ENCODE results near the gene SHC2. TPM values are rescaled to one million over a fixed set of nuclear protein-coding genes. Genes with fewer than 3 reads are reported as not detected.
"Not testable (repeated sequence)": the region's sequence is repeated elsewhere in the genome, so short reads cannot be mapped to it uniquely, and the experiment has no call there.

Gene SHC2
- polyA plus RNA-seq, 1 donor, result 27.7 TPM

DNA sequence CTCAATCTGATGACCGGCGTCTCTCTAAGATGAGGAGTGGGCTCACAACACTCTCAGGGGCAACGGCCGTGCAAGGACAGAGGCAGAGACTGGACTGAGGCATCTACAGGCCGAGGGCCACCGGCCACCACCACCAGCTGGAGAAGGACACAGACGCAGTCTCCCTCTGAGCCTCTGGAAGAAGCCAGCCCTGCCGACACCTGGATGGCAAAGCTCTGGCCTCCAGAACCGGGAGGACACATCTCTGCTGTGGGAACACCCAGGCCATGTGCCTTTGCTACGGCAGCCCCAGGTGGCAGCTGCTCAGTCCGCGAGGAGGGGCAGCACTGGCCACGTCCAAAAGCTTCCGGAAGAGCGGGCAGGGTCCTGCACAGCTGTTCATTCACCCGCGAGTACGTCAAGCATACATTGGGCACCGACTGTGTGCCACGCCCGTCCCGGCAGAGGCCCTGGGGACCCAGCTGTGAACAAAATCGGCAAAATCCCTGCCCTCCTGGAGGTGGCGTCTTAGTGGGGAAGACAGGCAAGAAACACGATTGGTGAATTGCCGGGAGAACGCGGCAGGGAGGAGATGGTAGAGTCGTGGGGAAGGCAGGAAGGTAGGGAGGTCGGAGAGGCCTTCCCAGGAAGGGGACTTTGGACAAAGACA lies 69.0 kb downstream of the SHC2 start:
- DNase-seq, result no peak

DNA sequence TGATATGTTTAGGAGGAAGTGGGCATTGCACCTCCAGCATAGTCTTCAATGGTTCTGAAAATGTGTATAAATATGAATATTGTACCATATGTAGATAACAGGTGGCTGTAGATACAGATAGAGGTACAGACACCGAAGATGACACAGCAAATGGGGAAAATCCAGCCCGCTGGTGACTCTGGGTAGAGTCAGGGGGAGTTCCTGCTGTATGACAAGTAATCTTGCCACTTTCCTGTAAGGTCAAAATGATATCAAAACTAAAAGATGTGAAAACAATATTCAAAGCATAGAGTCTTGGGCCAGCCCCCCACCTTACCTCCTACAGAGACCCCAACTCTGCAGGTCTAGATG lies 69.7 kb downstream of the SHC2 start:
- no peak for DNase-seq

DNA sequence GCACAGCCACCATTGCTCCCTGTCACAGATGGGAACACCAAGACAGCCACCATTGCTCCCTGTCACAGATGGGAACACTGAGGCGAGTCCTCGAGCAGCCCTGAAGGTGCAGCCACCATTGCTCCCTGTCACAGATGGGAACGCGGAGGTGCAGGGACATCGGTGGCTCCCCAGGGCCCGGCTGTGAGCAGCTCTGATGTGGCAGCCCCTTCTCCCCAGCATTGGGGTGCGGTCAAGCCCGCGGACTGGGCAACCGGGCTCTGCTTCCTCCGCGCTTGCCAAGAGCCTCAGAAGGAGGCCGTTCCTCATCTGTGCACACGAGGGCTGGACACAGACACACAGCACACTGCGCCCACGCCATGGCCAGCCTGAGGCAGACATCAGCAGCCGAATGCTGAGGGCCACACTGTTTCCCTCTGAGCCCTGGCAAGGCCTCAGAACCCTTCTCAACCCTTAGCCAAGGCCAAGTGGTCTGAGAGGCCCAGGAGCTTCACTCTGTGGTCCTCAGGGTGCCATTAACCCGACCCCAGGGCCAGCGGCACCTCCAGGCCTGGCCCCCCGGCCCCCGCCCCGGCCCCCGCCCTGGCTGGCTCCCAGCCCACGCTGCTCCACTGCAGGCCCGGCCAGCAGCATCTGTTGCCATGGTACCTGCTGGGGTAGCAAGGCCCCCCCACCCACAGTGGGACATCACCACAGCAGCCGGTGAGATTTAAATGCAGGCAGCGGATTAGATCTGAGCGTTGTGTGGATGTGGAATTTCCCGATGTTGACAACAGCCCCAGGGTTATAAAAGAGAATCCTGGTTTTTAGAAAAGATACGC lies 70.2 kb downstream of the SHC2 start:
- DNase-seq, result no peak

DNA sequence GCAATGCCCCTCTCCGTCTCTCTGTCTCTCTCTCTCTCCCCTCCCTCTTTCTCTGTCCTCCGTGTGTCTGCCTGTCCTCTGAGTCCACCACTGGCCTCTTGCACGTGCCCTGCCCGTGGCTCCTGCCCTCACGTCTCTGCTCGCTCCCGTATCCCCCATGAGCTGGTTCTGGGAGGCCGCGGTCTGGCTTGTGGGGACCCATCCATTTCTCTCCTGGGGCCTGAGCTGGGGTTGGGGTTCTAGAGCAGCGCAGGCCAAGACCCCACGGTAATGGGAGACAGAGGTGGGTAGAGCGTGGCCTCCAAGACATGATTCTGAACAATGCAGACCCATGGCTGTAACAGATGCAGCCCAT lies 70.9 kb downstream of the SHC2 start:
- no peak for DNase-seq

DNA sequence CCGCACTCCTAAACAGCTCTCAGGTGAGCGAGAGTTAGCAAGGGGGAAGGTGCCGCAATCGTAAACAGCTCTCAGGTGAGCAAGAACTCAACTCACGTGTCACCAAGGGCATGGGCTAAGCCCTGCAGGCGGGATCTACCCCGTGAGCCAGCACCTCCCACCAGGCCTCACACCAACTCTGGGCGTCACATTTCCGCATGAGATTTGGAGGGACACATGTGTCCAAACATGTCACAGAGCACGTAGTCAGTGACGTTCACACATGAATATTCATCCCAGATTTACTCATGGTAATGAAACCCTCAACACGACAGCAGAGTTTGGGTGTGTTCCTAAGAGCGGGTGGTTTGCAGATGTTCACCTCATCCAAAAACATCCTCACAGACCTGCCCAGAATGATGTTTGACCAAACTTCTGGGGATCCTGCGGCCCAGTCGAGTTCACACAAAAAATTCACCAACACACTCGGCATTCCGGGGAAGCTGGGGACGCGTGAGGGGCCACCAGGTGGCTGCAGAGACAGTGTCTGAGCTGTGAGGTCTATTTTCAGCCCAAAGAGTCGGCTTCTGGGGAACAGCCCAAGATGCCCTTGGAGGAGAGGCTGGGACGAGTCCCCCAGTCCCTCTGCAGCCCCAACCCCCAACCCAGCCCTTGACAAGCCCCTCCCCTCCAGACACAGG lies 71.4 kb downstream of the SHC2 start:
- DNase-seq, result no peak

DNA sequence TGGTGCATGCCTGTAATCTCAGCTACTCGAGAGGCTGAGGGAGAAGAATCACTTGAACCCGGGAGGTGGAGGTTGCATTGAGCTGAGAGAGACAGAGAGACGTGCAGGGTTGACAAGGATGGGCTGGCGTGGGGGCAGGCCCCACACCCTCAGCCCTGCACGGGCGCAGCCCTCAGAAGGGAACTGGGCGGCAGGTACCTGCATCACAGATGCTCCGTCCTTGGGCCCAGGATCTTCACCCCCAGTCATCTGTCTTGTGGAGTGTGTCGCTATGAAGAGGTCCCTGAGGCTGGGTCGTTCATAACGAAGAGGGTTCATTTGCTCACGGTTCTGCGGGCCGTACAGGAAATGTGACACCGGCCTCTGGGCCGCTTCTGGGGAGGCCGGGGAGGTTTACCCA lies 72.1 kb downstream of the SHC2 start:
- no peak for DNase-seq

DNA sequence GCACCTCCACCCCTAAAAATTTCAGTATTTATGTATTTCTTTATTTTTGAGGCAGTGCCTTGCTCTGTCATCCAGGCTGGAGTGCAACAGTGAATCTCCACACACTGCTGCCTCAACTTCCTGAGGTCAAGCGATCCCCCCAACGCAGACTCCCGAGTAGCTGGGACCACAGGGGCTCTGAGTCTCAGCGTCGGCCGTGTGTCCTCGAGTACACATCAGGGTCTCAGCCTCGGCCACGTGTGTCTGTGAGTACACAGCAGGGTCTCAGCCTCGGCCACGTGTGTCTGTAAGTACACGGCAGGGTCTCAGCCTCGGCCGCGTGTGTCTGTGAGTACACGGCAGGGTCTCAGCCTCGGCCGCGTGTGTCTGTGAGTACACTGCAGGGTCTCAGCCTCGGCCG lies 73.1 kb downstream of the SHC2 start:
- DNase-seq, result no peak

DNA sequence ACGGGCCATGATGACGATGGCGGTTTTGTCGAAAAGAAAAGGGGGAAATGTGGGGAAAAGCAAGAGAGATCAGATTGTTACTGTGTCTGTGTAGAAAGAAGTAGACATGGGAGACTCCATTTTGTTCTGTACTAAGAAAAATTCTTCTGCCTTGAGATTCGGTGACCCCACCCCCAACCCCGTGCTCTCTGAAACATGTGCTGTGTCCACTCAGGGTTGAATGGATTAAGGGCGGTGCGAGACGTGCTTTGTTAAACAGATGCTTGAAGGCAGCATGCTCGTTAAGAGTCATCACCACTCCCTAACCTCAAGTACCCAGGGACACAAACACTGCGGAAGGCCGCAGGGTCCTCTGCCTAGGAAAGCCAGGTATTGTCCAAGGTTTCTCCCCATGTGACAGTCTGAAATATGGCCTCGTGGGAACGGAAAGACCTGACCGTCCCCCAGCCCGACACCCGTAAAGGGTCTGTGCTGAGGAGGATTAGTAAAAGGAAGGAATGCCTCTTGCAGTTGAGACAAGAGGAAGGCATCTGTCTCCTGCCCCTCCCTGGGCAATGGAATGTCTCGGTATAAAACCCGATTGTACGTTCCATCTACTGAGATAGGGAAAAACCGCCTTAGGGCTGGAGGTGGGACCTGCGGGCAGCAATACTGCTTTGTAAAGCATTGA lies 74.1 kb downstream of the SHC2 start:
- not testable (repeated sequence) for DNase-seq

DNA sequence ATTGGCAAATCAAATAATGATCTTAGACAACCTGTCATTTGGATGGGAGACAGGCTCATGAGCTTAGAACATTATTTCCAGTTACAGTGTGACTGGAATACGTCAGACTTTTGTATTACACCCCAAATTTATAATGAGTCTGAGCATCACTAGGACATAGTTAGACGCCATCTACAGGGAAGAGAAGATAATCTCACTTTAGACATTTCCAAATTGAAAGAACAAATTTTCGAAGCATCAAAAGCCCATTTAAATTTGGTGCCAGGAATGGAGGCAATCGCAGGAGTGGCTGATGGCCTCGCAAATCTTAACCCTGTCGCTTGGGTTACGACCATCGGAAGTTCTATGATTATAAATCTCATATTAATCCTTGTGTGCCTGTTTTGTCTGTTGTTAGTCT lies 74.6 kb downstream of the SHC2 start:
- not testable (repeated sequence) for DNase-seq

DNA sequence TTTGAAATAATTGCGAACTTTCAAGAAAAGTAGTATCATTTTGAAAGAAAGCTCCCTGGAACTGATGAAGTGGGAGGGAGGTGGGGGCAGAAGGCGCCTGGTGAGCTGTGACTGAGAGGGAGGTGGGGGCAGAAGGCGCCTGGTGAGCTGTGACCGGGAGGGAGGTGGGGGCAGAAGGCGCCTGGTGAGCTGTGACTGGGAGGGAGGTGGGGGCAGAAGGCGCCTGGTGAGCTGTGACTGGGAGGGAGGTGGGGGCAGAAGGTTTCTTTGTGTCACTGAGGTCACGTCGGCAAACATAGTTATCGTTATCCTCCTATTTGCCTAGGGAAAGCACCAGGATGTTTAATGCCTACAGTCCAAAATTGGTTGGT lies 76.0 kb downstream of the SHC2 start:
- DNase-seq, result no peak

DNA sequence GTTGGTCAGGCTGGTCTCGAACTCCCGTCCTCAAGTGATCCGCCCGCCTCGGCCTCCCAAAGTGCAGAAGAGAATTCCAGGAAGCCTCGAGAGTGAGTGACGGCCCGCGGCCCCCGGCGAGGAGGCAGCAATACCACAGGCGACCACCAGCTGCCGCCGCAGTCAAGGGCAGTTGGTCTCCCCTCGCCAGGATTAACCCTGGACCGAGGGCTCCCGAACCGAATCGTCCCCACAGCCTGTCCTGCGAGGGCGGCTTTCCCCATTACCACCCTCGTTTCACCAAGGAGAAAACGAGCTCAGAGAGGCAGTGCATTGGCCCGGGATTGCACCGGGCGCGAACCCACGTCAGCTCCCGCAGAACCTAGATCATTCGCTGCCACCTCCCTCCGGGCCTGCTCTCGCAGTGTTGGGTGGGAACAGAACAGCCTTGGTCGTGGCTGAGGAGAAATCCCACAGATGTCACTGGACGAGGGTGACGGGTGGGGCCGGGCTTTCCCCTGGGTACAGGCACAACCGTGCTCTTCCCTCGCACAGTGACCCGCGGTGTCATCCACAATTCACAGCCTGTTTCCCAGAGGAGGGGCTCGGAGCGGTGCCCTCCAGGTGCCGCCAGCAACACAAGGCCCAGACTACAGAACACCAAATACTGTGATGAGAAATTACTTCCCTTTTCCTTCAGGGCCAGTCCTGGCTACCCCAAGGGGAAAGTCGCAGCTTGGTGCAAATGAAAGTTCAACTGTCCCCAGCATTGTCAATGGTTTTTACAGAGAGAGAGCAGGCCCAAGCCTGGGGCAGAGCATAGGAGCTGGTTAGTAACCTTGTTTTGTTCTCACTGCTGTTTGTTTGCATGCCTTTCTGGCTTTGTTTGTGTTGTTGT lies 76.7 kb downstream of the SHC2 start:
- DNase-seq, result no peak

DNA sequence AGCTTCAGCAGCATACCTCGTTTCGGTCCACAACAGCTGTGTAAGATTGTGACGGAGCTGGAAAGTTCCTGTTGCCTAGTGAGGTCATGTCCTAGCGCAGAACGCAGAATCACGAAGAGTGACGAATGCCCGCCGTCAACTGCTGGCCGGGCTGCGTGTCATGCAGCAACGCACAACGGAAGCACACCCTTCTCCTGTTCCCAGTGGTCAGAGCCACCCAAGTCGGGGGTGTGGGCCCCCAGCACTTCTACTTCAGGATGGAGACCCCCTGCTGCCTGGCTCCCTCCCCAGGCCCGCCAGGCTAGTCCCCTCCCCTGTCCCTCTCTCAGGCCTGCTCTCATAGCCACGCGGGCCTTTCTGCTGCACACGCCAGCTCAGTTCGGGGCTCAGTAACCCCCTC lies 77.8 kb downstream of the SHC2 start:
- DNase-seq, result no peak

DNA sequence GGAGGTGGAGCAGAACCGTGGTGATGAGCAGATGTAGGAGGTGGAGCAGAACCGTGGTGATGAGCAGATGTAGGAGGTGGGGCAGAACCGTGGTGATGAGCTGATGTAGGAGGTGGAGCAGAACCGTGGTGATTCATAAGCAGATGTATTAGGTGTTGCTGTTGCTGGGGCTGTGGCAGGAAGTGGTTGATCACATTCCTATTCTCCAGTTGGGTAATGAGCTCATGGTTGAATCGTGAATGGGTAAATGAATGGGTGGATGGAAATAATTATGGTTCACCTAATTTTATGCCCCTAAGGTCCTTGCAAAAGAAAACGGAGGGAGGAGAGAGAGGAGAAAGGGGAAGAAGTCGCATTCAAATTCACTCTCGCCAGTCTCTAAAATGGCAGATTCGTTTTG lies 78.3 kb downstream of the SHC2 start:
- DNase-seq, result not testable (repeated sequence)

DNA sequence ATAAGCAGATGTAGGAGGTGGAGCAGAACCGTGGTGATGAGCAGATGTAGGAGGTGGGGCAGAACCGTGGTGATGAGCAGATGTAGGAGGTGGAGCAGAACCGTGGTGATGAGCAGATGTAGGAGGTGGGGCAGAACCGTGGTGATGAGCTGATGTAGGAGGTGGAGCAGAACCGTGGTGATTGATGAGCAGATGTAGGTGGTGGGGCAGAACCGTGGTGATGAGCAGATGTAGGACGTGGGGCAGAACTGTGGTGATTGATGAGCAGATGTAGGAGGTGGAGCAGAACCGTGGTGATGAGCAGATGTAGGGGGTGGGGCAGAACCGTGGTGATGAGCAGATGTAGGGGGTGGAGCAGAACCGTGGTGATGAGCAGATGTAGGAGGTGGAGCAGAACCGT lies 78.9 kb downstream of the SHC2 start:
- not testable (repeated sequence) for DNase-seq

DNA sequence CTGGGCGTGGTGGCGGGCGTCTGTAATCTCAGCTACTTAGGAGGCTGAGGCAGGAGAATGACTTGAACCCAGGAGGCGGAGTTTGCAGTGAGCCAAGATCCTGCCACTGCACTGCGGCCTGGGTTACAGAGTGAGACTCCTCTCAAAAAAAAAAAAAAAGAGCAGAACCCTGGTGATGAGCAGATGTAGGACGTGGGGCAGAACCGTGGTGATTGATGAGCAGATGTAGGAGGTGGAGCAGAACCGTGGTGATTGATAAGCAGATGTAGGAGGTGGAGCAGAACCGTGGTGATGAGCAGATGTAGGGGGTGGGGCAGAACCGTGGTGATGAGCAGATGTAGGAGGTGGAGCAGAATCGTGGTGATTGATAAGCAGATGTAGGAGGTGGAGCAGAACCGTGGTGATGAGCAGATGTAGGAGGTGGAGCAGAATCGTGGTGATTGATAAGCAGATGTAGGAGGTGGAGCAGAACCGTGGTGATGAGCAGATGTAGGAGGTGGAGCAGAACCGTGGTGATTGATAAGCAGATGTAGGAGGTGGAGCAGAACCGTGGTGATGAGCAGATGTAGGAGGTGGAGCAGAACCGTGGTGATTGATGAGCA lies 80.1 kb downstream of the SHC2 start:
- DNase-seq, result not testable (repeated sequence)

DNA sequence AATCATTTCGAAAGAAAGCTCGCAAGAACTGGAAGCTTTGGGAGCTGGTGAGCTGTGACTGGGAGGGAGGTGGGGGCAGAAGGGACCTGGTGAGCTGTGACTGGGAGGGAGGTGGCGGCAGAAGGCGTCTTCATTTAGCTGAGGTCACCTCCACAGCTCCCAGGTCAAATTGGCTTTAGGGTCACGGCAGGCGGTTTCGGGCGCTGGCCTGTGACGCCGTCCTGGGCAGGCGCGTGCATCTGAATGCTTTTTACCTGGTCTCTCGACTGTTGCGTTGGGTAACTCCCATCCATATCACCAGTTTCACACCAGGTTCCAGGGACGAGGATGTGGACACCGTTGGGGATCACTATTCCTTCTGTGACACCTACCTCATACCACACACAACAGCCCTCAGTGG lies 81.0 kb downstream of the SHC2 start:
- no peak for DNase-seq

DNA sequence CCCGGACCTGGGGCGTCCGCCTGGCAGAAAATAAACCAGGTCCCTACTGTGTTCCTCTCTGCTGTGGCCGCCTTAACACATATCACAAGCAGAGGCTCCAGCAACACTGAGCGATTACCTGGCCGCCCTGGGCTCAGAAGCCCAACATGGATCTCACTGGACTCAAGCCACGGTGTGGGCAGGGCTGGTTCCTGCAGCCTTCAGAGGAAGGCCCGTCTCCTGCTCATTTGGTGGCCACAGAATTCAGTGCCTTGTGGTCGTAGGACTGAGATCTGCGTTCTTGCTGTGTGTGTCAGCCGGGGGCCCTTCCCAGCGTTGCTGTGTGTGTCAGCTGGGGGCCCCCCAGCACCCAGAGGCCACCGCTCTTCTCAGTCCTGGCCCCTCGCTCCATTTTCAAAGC lies 82.1 kb downstream of the SHC2 start:
- DNase-seq, result no peak

DNA sequence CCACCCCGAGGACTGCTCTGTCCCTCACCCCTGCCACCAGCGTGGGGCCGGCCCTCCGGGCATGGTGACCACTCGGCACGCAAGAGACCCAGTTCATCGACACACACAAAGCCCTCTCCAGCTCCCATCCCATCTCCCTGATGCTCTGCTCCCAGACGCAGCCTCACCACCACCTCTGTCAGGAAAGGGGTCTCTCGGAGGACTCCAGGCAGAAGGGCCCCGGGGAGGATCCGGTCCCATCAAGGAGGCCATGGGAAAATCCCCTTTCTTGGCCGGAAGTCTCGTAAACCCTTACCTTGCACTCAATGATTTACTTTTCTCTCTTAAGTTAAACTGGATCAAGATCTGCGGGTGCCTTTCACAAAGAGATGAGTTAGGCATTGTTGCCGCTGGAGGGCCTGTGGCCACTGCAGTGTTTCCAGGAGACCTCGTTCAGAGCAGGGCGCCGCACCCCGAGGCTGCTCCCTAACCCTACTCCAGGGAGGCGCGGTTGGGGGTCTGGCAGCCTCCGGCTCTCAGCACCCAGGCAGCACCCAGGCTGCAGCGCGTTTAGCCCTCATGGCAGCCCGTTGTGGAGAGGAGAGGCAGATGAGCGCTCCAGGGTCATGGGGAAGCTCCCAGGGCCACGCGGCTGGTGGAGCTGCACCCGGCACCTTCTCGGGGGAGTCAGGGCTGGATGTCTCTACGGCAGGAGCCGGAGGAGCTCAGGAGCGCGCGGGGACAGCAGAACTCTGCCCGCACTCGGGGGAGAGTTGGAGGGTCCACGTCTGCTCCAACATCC lies 82.8 kb downstream of the SHC2 start:
- DNase-seq, result no peak

DNA sequence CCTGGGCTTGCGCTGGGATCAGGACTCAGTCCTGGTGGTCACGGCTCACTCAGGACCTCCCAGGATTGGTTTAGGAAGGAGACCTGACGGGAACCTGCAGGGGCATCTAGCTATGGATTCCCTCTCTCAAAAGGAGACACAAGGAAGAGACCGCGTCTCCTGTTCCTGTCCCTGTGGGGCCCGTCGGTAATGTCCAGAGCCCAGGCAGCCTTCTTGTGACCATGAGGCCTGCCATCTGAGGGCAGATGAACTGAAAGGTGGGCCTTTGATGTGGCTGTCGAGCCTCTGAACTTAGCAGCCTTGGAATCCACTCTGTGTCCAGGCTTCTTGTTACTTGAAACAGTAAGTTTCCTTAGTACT lies 84.7 kb downstream of the SHC2 start:
- no peak for DNase-seq

DNA sequence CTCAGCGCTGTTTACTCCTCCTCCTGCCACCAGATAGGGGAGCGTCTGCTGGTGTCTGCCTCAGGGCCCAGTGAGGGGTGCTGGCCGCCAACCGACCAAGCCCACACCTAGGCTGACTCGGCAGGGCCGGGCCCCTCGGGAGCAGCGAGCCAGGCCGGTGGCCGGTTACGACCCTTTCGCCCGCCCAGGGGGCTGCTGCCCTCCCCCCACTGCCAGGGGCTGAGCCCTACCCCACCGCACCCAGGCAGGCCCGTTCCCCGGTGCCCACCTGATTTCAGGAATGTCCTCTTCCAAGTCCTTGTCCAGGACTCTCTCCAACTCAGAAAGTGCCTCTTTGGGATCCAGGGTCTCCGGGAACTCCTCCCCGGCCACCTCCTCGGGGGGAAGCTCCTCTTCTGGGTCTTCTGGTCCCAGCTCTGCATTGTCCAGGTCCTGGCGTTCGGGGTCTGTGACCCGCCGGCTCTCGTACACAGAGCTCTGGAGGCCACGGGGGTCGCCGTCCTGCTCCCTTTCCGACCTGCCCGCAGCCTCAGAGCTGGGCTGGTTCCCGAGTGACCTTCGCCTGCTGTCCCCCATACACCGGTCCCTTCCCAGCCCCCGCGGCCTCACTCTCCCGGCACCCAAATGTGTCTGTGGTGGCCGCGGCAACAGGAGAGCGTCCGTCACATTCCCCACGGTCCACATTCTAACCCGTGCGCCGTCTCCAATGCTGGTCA lies 85.3 kb downstream of the SHC2 start:
- DNase-seq, result no peak
